ENCODE results near the gene DHX16. TPM values are rescaled to one million over a fixed set of nuclear protein-coding genes. Genes with fewer than 3 reads are reported as not detected.

The DHX16 gene
- total RNA-seq, 1 experiment from 2014 or later = 32.2 TPM

DNA sequence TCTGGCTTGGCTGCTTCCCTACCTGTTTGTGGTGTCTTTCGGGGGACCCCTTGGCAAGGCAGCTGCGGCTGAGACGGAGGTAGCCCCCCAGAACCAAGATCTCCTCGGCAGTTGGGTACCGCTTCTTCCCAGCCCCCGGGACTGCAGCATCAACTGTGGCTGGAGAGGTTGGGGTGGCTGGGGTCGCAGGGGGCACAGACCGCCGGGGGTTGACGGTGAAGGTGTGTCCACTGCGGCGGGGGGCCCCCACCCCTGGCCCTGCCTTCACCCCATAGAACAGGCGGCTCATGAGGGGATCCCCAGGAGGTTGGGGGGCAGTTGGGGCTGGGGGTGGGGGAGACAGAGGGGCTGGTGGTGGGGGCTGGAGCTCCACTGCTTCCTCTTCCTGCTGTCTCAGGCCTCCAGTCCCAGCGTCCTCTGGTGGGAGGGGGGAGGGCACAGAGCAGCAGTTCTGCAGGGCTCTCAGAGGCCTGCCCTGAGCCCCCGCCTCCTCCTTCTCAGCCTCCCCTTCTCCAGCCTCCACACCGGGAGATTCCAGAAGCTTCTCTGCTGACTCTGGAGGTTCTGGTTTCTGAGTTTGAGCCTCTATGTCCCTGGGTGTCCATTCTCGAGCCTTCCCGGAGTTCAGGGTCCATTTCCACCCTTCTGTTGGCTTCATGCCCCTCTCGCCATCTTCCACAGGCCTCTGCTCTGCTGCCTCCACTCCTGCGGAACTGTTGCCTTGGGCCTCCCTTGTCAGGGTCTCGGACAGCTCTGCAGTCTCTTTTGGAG lies 11.8 kb upstream of the DHX16 start:
- peaks cover 68% of the 10 kb centered on the region for H3K4me1 Mint-ChIP-seq
- H3K27ac Mint-ChIP-seq = peak overlapping the region; percentile 7; the same call in 1 of the 2 replicates

DNA sequence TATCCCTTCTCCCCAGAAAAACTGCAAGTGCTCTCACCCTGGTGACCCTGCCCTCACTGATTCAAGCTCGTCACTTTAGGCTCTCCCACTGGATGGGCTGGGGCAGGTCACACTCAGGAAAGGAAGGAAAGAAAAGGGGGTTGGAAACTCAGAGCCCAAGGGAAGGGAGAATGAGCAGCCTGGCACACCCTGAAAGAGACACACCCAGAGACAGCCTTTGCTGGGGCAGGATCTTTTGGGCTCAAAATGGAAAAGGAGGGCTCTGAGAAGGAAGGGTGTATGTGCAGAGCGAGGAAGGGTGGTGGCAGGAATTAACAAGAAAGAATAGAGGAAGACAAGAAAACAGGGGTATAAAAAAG lies 11.2 kb upstream of the DHX16 start:
- DNase-seq (ENCODE audit: low spot score) (no peak), ATAC-seq (no peak)
- Mint-ChIP-seq H3K27ac (peak overlapping the region; percentile 55), H3K36me3 (peaks cover 3% of the 10 kb centered on the region), H3K9me3 (no peaks in the 10 kb centered on the region), H3K27me3 (ENCODE audit: low read depth) (no peaks in the 10 kb centered on the region), H3K4me1 (peaks cover 68% of the 10 kb centered on the region), H3K4me3 (peak overlapping the region; percentile 54)
- TF ChIP-seq, protein P1, sequence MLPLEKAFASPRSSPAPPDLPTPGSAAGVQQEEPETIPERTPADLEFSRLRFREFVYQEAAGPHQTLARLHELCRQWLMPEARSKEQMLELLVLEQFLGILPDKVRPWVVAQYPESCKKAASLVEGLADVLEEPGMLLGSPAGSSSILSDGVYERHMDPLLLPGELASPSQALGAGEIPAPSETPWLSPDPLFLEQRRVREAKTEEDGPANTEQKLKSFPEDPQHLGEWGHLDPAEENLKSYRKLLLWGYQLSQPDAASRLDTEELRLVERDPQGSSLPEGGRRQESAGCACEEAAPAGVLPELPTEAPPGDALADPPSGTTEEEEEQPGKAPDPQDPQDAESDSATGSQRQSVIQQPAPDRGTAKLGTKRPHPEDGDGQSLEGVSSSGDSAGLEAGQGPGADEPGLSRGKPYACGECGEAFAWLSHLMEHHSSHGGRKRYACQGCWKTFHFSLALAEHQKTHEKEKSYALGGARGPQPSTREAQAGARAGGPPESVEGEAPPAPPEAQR (CRISPR knock-in tag; IDR thresholded peaks at IDR 0.05) = no peak
- TF ChIP-seq GTF2I (CRISPR knock-in tag; conservative IDR thresholded peaks at IDR 0.05) (no peak), ZNF121 (CRISPR knock-in tag; IDR thresholded peaks at IDR 0.05) (no peak), FOXJ3 (CRISPR knock-in tag; IDR thresholded peaks at IDR 0.05; ENCODE audit: borderline replicate concordance) (no peak), ZNF423 (CRISPR knock-in tag; IDR thresholded peaks at IDR 0.05) (no peak), CREB1 (CRISPR knock-in tag; IDR thresholded peaks at IDR 0.05) (no peak), ATF1 (CRISPR knock-in tag; IDR thresholded peaks at IDR 0.05) (no peak)
- TF ChIP-seq, protein P2, sequence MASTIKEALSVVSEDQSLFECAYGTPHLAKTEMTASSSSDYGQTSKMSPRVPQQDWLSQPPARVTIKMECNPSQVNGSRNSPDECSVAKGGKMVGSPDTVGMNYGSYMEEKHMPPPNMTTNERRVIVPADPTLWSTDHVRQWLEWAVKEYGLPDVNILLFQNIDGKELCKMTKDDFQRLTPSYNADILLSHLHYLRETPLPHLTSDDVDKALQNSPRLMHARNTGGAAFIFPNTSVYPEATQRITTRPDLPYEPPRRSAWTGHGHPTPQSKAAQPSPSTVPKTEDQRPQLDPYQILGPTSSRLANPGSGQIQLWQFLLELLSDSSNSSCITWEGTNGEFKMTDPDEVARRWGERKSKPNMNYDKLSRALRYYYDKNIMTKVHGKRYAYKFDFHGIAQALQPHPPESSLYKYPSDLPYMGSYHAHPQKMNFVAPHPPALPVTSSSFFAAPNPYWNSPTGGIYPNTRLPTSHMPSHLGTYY (CRISPR knock-in tag; IDR thresholded peaks at IDR 0.05) = no peak
- TF ChIP-seq, protein P3, sequence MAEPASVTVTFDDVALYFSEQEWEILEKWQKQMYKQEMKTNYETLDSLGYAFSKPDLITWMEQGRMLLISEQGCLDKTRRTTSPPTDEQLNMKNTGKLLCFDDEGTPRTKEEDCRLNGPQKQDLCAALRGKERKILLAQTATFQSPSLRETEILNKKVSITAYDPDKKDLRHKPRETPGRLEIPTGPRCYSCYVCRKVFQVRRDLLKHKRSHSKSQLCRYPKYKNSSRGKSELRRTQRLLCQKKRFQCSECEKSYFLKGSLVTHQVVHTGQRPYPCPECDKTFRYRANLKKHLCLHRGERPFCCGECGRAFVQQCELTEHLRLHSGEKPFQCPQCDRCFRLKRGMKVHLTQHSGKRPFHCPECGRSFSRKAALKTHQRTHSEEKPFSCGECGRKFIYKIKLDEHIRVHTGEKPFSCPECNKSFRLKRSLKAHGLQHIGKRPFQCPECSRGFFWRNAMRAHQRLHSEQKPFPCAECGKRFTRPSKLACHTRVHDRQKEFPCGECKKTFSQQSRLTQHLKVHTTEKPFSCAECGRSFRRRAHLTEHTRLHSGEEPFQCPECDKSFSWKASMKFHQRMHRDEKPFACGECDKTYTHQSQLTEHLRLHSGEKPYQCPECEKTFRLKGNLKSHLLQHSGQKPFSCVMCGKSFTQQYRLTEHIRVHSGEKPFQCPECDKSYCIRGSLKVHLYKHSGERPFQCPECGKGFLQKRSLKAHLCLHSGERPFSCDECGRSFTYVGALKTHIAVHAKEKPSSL (CRISPR knock-in tag; conservative IDR thresholded peaks at IDR 0.05) = no peak
- TF ChIP-seq, protein P4, sequence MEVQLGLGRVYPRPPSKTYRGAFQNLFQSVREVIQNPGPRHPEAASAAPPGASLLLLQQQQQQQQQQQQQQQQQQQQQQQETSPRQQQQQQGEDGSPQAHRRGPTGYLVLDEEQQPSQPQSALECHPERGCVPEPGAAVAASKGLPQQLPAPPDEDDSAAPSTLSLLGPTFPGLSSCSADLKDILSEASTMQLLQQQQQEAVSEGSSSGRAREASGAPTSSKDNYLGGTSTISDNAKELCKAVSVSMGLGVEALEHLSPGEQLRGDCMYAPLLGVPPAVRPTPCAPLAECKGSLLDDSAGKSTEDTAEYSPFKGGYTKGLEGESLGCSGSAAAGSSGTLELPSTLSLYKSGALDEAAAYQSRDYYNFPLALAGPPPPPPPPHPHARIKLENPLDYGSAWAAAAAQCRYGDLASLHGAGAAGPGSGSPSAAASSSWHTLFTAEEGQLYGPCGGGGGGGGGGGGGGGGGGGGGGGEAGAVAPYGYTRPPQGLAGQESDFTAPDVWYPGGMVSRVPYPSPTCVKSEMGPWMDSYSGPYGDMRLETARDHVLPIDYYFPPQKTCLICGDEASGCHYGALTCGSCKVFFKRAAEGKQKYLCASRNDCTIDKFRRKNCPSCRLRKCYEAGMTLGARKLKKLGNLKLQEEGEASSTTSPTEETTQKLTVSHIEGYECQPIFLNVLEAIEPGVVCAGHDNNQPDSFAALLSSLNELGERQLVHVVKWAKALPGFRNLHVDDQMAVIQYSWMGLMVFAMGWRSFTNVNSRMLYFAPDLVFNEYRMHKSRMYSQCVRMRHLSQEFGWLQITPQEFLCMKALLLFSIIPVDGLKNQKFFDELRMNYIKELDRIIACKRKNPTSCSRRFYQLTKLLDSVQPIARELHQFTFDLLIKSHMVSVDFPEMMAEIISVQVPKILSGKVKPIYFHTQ (CRISPR knock-in tag; IDR thresholded peaks at IDR 0.05) = no peak
- TF ChIP-seq, protein P5, sequence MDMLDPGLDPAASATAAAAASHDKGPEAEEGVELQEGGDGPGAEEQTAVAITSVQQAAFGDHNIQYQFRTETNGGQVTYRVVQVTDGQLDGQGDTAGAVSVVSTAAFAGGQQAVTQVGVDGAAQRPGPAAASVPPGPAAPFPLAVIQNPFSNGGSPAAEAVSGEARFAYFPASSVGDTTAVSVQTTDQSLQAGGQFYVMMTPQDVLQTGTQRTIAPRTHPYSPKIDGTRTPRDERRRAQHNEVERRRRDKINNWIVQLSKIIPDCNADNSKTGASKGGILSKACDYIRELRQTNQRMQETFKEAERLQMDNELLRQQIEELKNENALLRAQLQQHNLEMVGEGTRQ (CRISPR knock-in tag; IDR thresholded peaks at IDR 0.05) = no peak
- CTCF ChIA-PET = interaction anchor here (0.7 to 9.7 kb wide), 3 partner anchors 38 to 164 kb away, joined by 3 to 131 read pairs (median 7); no protein-coding TSS in a partner anchor
- POLR2A ChIA-PET = interaction anchor here (1.4 kb wide), 1 partner anchor 37 kb away, joined by 4 read pairs; no protein-coding TSS in a partner anchor

More for the DNA sequence above, 11.8 kb upstream of the DHX16 start:
- ATAC-seq = no peak
- TF ChIP-seq JAZF1 (CRISPR knock-in tag; IDR thresholded peaks at IDR 0.05) (no peak), ZNF121 (CRISPR knock-in tag; IDR thresholded peaks at IDR 0.05) (no peak), ATF1 (CRISPR knock-in tag; IDR thresholded peaks at IDR 0.05) (no peak), RORB (CRISPR knock-in tag; IDR thresholded peaks at IDR 0.05) (no peak)
- TF ChIP-seq, protein P3 (CRISPR knock-in tag; conservative IDR thresholded peaks at IDR 0.05) = no peak
- TF ChIP-seq, protein P6, sequence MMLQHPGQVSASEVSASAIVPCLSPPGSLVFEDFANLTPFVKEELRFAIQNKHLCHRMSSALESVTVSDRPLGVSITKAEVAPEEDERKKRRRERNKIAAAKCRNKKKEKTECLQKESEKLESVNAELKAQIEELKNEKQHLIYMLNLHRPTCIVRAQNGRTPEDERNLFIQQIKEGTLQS (CRISPR knock-in tag; conservative IDR thresholded peaks at IDR 0.05) = no peak
- H3K36me3 Mint-ChIP-seq = peaks cover 3% of the 10 kb centered on the region
- peak overlapping the region; percentile 80 for H3K4me3 Mint-ChIP-seq
- ChIA-PET POLR2A (interaction anchor here (1.4 kb wide), 1 partner anchor 36 kb away, joined by 4 read pairs; no protein-coding TSS in a partner anchor), CTCF (interaction anchor here (0.6 to 9.7 kb wide), 6 partner anchors 10 to 163 kb away, joined by 3 to 131 read pairs (median 4); partner anchors contain the start of gene MDC1)
- no peaks in the 10 kb centered on the region for H3K9me3 Mint-ChIP-seq
- no peaks in the 10 kb centered on the region for H3K27me3 Mint-ChIP-seq (ENCODE audit: low read depth)
- DNase-seq (ENCODE audit: low spot score) = no peak
